SK-N-MC (cell line): ENCODE results near the gene PRR18.

Experiments
- EZH2 ChIP-seq: fragments of 200-600 bp; sonication (generic); IDR thresholded peaks from one replicate; pipeline ENCODE4 v1.6.1; 2017; ENCODE audit warnings: antibody characterized with exemption
- POLR2AphosphoS5 ChIP-seq: IDR thresholded peaks from 2 replicates; pipeline ENCODE4 v1.6.1; 2012; ENCODE audit warnings: mild to moderate bottlenecking, low read depth, low read length, borderline replicate concordance

DNA sequence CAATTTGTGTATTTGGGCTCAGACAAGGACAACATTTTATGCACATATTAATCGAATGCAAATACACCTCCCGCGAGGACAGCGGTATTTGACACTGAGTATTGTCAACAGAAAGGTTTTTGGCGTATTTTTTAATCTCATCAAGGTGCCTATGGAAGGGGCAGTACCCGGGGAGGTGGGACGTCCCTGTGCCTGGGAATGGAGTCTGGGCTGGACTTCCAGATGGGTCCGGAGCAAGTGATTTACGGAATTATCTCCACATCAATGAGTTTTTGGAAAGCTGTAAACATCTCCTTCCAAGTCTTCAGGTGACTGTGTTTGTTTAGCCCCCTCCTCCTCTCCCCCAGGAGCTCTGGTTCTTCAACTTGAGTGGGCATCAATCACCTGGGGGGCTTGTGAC lies 39.8 kb downstream of the PRR18 start:
- no peak for TF ChIP-seq POLR2AphosphoS5
- no peak for TF ChIP-seq EZH2
